ENCODE measurements around the gene RAB11A. TPM values are rescaled to one million over a fixed set of nuclear protein-coding genes. Genes with fewer than 3 reads are reported as not detected.
"Not testable (repeated sequence)": the region's sequence is repeated elsewhere in the genome, so short reads cannot be mapped to it uniquely, and the experiment has no call there.

The RAB11A gene
- total RNA-seq, 2 donors from 2014 or later, result 111 to 149 TPM

GRCh38 chr15:65869954-65870871 lies 922 bp downstream of the RAB11A start:
- peak overlapping the region; percentile 92 for H3K4me3 ChIP-seq
- DNase-seq (ENCODE audit: low spot score) (no peak), ATAC-seq (ENCODE audit: insufficient number of reproducible peaks, low FRiP score, low read depth) (no peak)
- no peak for TF ChIP-seq CTCF (IDR thresholded peaks at IDR 0.05)
- H3K27me3 ChIP-seq (replicated peaks; ENCODE audit: insufficient read depth), result no peaks in the 10 kb centered on the region
- H3K36me3 ChIP-seq, result peaks cover 4% of the 10 kb centered on the region
- peaks cover 24% of the 10 kb centered on the region in 2 donors for H3K4me1 ChIP-seq (ENCODE audit: control insufficient read depth in 1 of 2, low read depth in 2 of 2)
- no peaks in the 10 kb centered on the region for H3K9me3 ChIP-seq
- H3K27ac ChIP-seq, result peak overlapping the region; percentile 89 to 91

- no peaks in the 10 kb centered on the region for H3K9me3 ChIP-seq
- no peaks in the 10 kb centered on the region for H3K27me3 ChIP-seq (replicated peaks; ENCODE audit: insufficient read depth)
- peak overlapping the region in 1 of 2 donors; percentile 89 for H3K27ac ChIP-seq
- ATAC-seq (ENCODE audit: insufficient number of reproducible peaks, low FRiP score, low read depth), result no peak
- peaks cover 24 to 30% of the 10 kb centered on the region in 2 donors for H3K4me1 ChIP-seq (ENCODE audit: control insufficient read depth in 1 of 2, low read depth in 2 of 2)
- peak overlapping the region; percentile 92 for H3K4me3 ChIP-seq
- no peak for TF ChIP-seq CTCF (IDR thresholded peaks at IDR 0.05)
- DNase-seq (ENCODE audit: low spot score), result no peak
- H3K36me3 ChIP-seq, result peaks cover 4% of the 10 kb centered on the region
Observed at GRCh38 chr15:65870889-65871533, 1.7 kb downstream of the RAB11A start.

GRCh38 chr15:65871886-65872285 lies 2.6 kb downstream of the RAB11A start:
- not testable (repeated sequence) for H3K9me3 ChIP-seq; ATAC-seq (ENCODE audit: insufficient number of reproducible peaks, low FRiP score, low read depth); H3K4me3 ChIP-seq; H3K36me3 ChIP-seq; DNase-seq (ENCODE audit: low spot score); H3K27me3 ChIP-seq (replicated peaks; ENCODE audit: insufficient read depth)
- H3K27ac ChIP-seq, result peak overlapping the region in 1 of 2 donors; percentile 37
- H3K4me1 ChIP-seq (ENCODE audit: control insufficient read depth in 1 of 2, low read depth in 2 of 2), result peaks cover 27 to 34% of the 10 kb centered on the region in 2 donors

- Histone ChIP-seq H3K36me3 (peaks cover 10% of the 10 kb centered on the region), H3K27ac (peak overlapping the region; percentile 28 to 37), H3K4me1 (ENCODE audit: control insufficient read depth in 1 of 2, low read depth in 2 of 2) (peaks cover 27 to 34% of the 10 kb centered on the region in 2 donors)
- H3K4me3 ChIP-seq; ATAC-seq (ENCODE audit: insufficient number of reproducible peaks, low FRiP score, low read depth); DNase-seq (ENCODE audit: low spot score); H3K9me3 ChIP-seq; H3K27me3 ChIP-seq (replicated peaks; ENCODE audit: insufficient read depth): not testable (repeated sequence)
Observed at GRCh38 chr15:65872596-65872995, 3.3 kb downstream of the RAB11A start.

GRCh38 chr15:65873256-65873655 lies 4.0 kb downstream of the RAB11A start:
- DNase-seq (ENCODE audit: low spot score) (no peak), ATAC-seq (ENCODE audit: insufficient number of reproducible peaks, low FRiP score, low read depth) (no peak)
- Histone ChIP-seq H3K9me3 (no peaks in the 10 kb centered on the region), H3K4me3 (no peak overlapping the region), H3K27me3 (replicated peaks; ENCODE audit: insufficient read depth) (no peaks in the 10 kb centered on the region), H3K4me1 (ENCODE audit: control insufficient read depth in 1 of 2, low read depth in 2 of 2) (peaks cover 27 to 34% of the 10 kb centered on the region in 2 donors), H3K36me3 (peaks cover 17% of the 10 kb centered on the region), H3K27ac (no peak overlapping the region)
- TF ChIP-seq CTCF (IDR thresholded peaks at IDR 0.05), result no peak

GRCh38 chr15:65875458-65875857 lies 6.2 kb downstream of the RAB11A start:
- peaks cover 27 to 34% of the 10 kb centered on the region in 2 donors for H3K4me1 ChIP-seq (ENCODE audit: control insufficient read depth in 1 of 2, low read depth in 2 of 2)
- no peak for ATAC-seq (ENCODE audit: insufficient number of reproducible peaks, low FRiP score, low read depth)
- no peaks in the 10 kb centered on the region for H3K9me3 ChIP-seq
- peaks cover 25% of the 10 kb centered on the region for H3K36me3 ChIP-seq
- DNase-seq (ENCODE audit: low spot score), result no peak
- TF ChIP-seq CTCF (IDR thresholded peaks at IDR 0.05), result no peak
- H3K4me3 ChIP-seq, result no peak overlapping the region
- H3K27me3 ChIP-seq (replicated peaks; ENCODE audit: insufficient read depth), result no peaks in the 10 kb centered on the region
- H3K27ac ChIP-seq, result no peak overlapping the region
